Caco-2 (cell line): Measurements from ENCODE around the gene SPINK2. TPM values are rescaled to one million over a fixed set of nuclear protein-coding genes. Genes with fewer than 3 reads are reported as not detected.
A peak's percentile ranks its signal among the peaks of the same experiment; 100 is the strongest.

ENCODE experiments used
- Bru-seq: library from RNA; stranded (reverse); fragments of 400-500 nt; gene quantifications from one replicate; lab custom pipeline; 2021; lab: Mats Ljungman, UMichigan
- BruChase-seq, 2 experiments: library from RNA; stranded (reverse); fragments of 400-500 nt; gene quantifications; one replicate each; lab custom pipeline; 2021; lab: Mats Ljungman, UMichigan
- BruUV-seq: library from RNA; stranded (reverse); fragments of 400-500 nt; replicated peaks from 2 replicates; lab custom pipeline; 2021; lab: Mats Ljungman, UMichigan
- CTCF ChIA-PET: fragments of 300-600 bp; sonication (Branson Sonifier 250); formaldehyde crosslinking; loops from one replicate; lab custom pipeline; 2022; ENCODE audit warnings: antibody characterized with exemption; lab: Charles Lee
- POLR2A ChIA-PET: fragments of 300-600 bp; sonication (Branson Sonifier 250); formaldehyde crosslinking; loops from one replicate; lab custom pipeline; 2022; ENCODE audit warnings: antibody characterized with exemption; lab: Charles Lee
- DNase-seq, 2 experiments: peaks; one replicate each; pipeline versions ENCODE4 v3.0.0 to v3.0.0-alpha.2; 2020 to 2022
- H3K27me3 ChIP-seq: replicated peaks from 2 replicates; pipeline ENCODE4 v1.6.0; 2011; ENCODE audit warnings: low read length; ENCODE audit not compliant: control insufficient read depth, insufficient read depth
- H3K36me3 ChIP-seq: 2 replicates; pipeline ENCODE4 v1.5.1; 2011; ENCODE audit warnings: low read length; ENCODE audit not compliant: control insufficient read depth, insufficient read depth
- H3K4me1 ChIP-seq: fragments of 250-450 bp; sonication (Bioruptor Pico); 2 replicates; pipeline ENCODE4 v1.5.1; 2020; ENCODE audit warnings: mild to moderate bottlenecking
- H3K4me3 ChIP-seq: 2 replicates; pipeline ENCODE4 v1.5.1; 2011; ENCODE audit warnings: low read depth, mild to moderate bottlenecking, control low read depth, low read length
- H3K9me3 ChIP-seq: fragments of 250-450 bp; sonication (Bioruptor Pico); 2 replicates; pipeline ENCODE4 v1.5.1; 2020; ENCODE audit warnings: mild to moderate bottlenecking, moderate library complexity
- H3K27ac Mint-ChIP-seq: one replicate; pipeline ENCODE4 v1.8.0; 2022; ENCODE audit warnings: mixed read lengths; ENCODE audit not compliant: unreplicated experiment
- H3K27me3 Mint-ChIP-seq: one replicate; pipeline ENCODE4 v1.8.0; 2022; ENCODE audit warnings: mixed read lengths; ENCODE audit not compliant: insufficient read depth, unreplicated experiment
- H3K36me3 Mint-ChIP-seq: one replicate; pipeline ENCODE4 v1.8.0; 2022; ENCODE audit warnings: mild to moderate bottlenecking, mixed read lengths; ENCODE audit not compliant: insufficient read depth, unreplicated experiment
- H3K4me1 Mint-ChIP-seq: one replicate; pipeline ENCODE4 v1.8.0; 2022; ENCODE audit warnings: low read depth, mixed read lengths; ENCODE audit not compliant: unreplicated experiment
- H3K4me3 Mint-ChIP-seq: one replicate; pipeline ENCODE4 v1.8.0; 2022; ENCODE audit warnings: mild to moderate bottlenecking, moderate library complexity, mixed read lengths; ENCODE audit not compliant: unreplicated experiment
- H3K9me3 Mint-ChIP-seq: one replicate; pipeline ENCODE4 v1.8.0; 2022; ENCODE audit warnings: mixed read lengths; ENCODE audit not compliant: unreplicated experiment
- intact Hi-C: fragments of 100-400 bp; cut with micrococcal nuclease; formaldehyde crosslinking; loops from one replicate; pipeline ENCODE4 v1.10.0; 2022; ENCODE audit not compliant: unreplicated experiment
- long read RNA-seq: library from polyadenylated mRNA; stranded (forward); transcript quantifications from one replicate; pipeline ENCODE4 v2.0.0, GENCODE V29; 2022
- total RNA-seq: library from RNA; stranded (reverse); gene quantifications from 2 replicates; pipeline ENCODE4 v1.2.3, GENCODE V29; 2022
- TF ChIP-seq, protein P1 (sequence below), 2 experiments: fragments of 200-600 bp in 1 of 2; IDR thresholded peaks; 1 replicate in 1 of 2; 2 replicates in 1 of 2; pipeline versions ENCODE4 v1.5.1 to v1.8.0; 2011 to 2022; ENCODE audit warnings: antibody characterized with exemption in 1 of 2, control low read depth in 1 of 2, inconsistent platforms in 1 of 2, low read depth in 1 of 2, low read length in 1 of 2, mild to moderate bottlenecking in 1 of 2, moderate library complexity in 1 of 2; ENCODE audit not compliant: insufficient read depth in 1 of 2, severe bottlenecking in 1 of 2, unreplicated experiment in 1 of 2

The SPINK2 gene, protein sequence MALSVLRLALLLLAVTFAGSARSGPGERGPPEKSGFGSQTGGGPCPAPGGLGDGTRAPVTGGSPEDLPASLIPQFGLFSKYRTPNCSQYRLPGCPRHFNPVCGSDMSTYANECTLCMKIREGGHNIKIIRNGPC
- total RNA-seq = not detected in 2 replicates
- percentile 11 among the genes with signal in this experiment for Bru-seq, nascent RNA
- percentile 7 among the genes with signal in this experiment for BruChase-seq, experiment 1, labeled RNA remaining after a 2-hour chase
- BruChase-seq, experiment 2, labeled RNA remaining after a 6-hour chase = percentile 16 among the genes with signal in this experiment
- long read RNA-seq = 0 reads

DNA sequence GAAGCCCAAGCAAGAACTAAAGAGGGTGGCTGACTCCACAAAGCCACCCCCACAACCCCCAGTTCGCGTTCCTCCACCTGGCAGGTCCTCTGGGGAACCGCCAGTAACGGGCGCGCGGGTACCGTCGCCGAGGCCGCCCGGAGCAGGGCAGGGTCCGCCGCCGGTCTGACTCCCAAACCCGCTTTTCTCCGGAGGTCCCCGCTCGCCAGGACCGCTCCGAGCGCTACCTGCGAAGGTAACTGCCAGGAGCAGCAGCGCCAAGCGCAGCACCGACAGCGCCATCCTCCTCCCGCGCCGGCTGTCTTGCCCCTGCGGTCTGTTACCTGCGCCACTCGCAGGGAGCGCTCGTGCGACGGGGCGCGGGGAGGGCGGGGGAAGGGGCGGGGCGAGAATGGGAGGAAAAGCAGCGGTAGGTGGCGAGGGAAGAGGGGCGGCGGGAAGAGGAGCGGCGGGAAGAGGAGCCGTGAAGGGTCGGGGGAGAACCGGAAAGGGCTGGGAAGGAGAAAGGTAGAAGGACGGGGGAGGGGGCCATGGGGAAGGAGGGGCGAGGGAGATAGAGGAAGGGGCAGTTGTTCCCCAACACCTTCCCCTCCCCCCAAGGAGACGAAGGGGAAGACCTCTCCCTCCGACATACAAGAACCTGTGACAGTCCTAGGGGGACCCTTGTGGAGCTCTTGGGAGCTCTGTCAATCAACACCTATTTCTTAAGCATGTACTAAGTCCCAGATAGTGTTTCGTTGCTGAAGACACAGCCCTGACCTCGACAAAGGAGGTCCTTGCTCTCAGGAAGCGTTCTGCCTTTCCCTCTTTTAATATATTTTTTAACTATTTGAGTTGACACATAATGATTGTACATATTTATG, at the start of gene SPINK2:
Gene SPINK2 (minus strand): TSS at position 321 of the 863 bp plus-strand sequence. CDS start 39 bp downstream, at position 282.
- intact Hi-C loops = no loop called here
- DNase-seq = peak; percentile 73 to 77
- Mint-ChIP-seq H3K27me3 (peaks cover 3% of the 10 kb centered on the region), H3K4me3 (peak within 1 kb of the TSS; percentile 88), H3K9me3 (no peaks in the 10 kb centered on the region), H3K4me1 (no peaks in the 10 kb centered on the region), H3K36me3 (no peaks in the 10 kb centered on the region), H3K27ac (no peak within 1 kb of the TSS)
- no TSS peak for BruUV-seq
- H3K36me3 ChIP-seq = no peaks in the 10 kb centered on the region
- H3K27me3 ChIP-seq = no peaks in the 10 kb centered on the region
- POLR2A ChIA-PET = no interaction called here
- H3K4me3 ChIP-seq = peak within 1 kb of the TSS; percentile 45
- TF ChIP-seq, protein P1, sequence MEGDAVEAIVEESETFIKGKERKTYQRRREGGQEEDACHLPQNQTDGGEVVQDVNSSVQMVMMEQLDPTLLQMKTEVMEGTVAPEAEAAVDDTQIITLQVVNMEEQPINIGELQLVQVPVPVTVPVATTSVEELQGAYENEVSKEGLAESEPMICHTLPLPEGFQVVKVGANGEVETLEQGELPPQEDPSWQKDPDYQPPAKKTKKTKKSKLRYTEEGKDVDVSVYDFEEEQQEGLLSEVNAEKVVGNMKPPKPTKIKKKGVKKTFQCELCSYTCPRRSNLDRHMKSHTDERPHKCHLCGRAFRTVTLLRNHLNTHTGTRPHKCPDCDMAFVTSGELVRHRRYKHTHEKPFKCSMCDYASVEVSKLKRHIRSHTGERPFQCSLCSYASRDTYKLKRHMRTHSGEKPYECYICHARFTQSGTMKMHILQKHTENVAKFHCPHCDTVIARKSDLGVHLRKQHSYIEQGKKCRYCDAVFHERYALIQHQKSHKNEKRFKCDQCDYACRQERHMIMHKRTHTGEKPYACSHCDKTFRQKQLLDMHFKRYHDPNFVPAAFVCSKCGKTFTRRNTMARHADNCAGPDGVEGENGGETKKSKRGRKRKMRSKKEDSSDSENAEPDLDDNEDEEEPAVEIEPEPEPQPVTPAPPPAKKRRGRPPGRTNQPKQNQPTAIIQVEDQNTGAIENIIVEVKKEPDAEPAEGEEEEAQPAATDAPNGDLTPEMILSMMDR (IDR thresholded peaks at IDR 0.05; ENCODE audit: insufficient read depth in 1 of 2, low read depth in 1 of 2, low read length in 1 of 2, severe bottlenecking in 1 of 2, unreplicated experiment in 1 of 2) = peak; percentile 12 to 40
- H3K9me3 ChIP-seq = no peaks in the 10 kb centered on the region
- H3K4me1 ChIP-seq = 0 out of 2 replicates have a peak, but pooled peaks cover 4% of the 10 kb centered on the region
- CTCF ChIA-PET = interaction anchor here (0.6 kb wide), 1 partner anchor 15 kb away, joined by 3 read pairs; no protein-coding TSS in a partner anchor

DNA sequence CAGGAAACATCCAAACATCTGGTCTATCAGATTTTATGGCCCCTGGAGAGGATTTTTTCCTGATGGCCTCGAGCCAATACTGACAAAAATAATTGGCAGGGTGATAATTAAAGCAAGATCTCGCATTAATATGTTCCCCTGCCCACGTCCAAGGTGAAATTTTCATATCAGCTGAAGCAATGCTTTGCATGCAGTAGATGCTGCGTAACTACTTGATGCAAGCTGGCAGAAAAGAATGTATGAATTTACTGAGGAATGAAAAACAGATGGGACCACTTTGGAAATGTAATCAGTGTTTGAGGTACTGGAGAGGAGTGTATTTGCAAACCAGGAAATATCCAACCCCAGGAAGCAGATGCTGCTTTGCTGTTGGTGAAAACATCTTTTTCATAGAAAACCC, 49.4 kb upstream of the SPINK2 start:
- Histone ChIP-seq H3K4me1 (no peaks in the 10 kb centered on the region), H3K9me3 (no peaks in the 10 kb centered on the region), H3K4me3 (no peak overlapping the region), H3K27me3 (no peaks in the 10 kb centered on the region), H3K36me3 (no peaks in the 10 kb centered on the region)
- no peaks in the 10 kb centered on the region for H3K27me3 Mint-ChIP-seq
- TF ChIP-seq, protein P1 (IDR thresholded peaks at IDR 0.05; ENCODE audit: insufficient read depth in 1 of 2, low read depth in 1 of 2, low read length in 1 of 2, severe bottlenecking in 1 of 2, unreplicated experiment in 1 of 2) = no peak
- intact Hi-C loops = no loop called here
- no TSS peak for BruUV-seq
- CTCF ChIA-PET = interaction anchor here (0.6 kb wide), 1 partner anchor 34 kb away, joined by 3 read pairs; no protein-coding TSS in a partner anchor
- no peaks in the 10 kb centered on the region for H3K9me3 Mint-ChIP-seq
- no peaks in the 10 kb centered on the region for H3K4me1 Mint-ChIP-seq
- no peak for DNase-seq
- no peak overlapping the region for H3K4me3 Mint-ChIP-seq
- H3K36me3 Mint-ChIP-seq = no peaks in the 10 kb centered on the region
- POLR2A ChIA-PET = interaction anchor here (0.6 kb wide), 1 partner anchor 11 kb away, joined by 3 read pairs; no protein-coding TSS in a partner anchor
- no peak overlapping the region for H3K27ac Mint-ChIP-seq
